HepG2 (cell line): ENCODE data around the gene BCAS1. TPM values are rescaled to one million over a fixed set of nuclear protein-coding genes. Genes with fewer than 3 reads are reported as not detected.

Experiments
- AGO1 ChIP-seq: fragments of 200-400 bp; formaldehyde crosslinking; IDR thresholded peaks from 2 replicates; pipeline ENCODE4 v1.6.1; 2017; ENCODE audit warnings: mild to moderate bottlenecking, low read depth, low read length, moderate library complexity; ENCODE audit not compliant: poor library complexity, severe bottlenecking
- FOXA3 ChIP-seq: IDR thresholded peaks from 2 replicates; pipeline ENCODE4 v1.6.1; 2016; ENCODE audit warnings: missing genetic modification reagents, missing compliant biosample characterization
- HES4 ChIP-seq: sonication (generic); formaldehyde crosslinking; IDR thresholded peaks from 2 replicates; pipeline ENCODE4 v1.9.0; 2021; ENCODE audit warnings: mild to moderate bottlenecking, missing genetic modification reagents, borderline replicate concordance
- HINFP ChIP-seq: sonication (generic); formaldehyde crosslinking; IDR thresholded peaks from 2 replicates; pipeline ENCODE4 v1.4.0; 2020; ENCODE audit warnings: low read depth, mild to moderate bottlenecking, missing genetic modification reagents
- HOXA9 ChIP-seq: sonication (generic); formaldehyde crosslinking; IDR thresholded peaks from 2 replicates; pipeline ENCODE4 v1.8.1; 2022; ENCODE audit warnings: missing genetic modification reagents, mild to moderate bottlenecking, moderate library complexity, borderline replicate concordance
- IRF2 ChIP-seq: IDR thresholded peaks from 2 replicates; pipeline ENCODE4 v1.6.1; 2018; ENCODE audit warnings: missing genetic modification reagents, missing compliant biosample characterization
- MED1 ChIP-seq: sonication (generic); formaldehyde crosslinking; IDR thresholded peaks from 2 replicates; pipeline ENCODE4 v1.4.0; 2020; ENCODE audit warnings: missing genetic modification reagents
- MTA3 ChIP-seq: sonication (generic); formaldehyde crosslinking; IDR thresholded peaks from 2 replicates; pipeline ENCODE4 v1.4.0; 2020; ENCODE audit warnings: missing genetic modification reagents
- MXI1 ChIP-seq: IDR thresholded peaks from 3 replicates; pipeline ENCODE4 v1.6.1; 2012; ENCODE audit warnings: low read depth, low read length, inconsistent platforms, borderline replicate concordance
- NRL ChIP-seq: sonication (generic); formaldehyde crosslinking; IDR thresholded peaks from 2 replicates; pipeline ENCODE4 v1.5.0; 2020; ENCODE audit warnings: missing genetic modification reagents, mild to moderate bottlenecking, moderate library complexity, borderline replicate concordance
- PAWR ChIP-seq: sonication (generic); formaldehyde crosslinking; IDR thresholded peaks from 2 replicates; pipeline ENCODE4 v1.4.0; 2020; ENCODE audit warnings: missing genetic modification reagents, mild to moderate bottlenecking, borderline replicate concordance
- RARG ChIP-seq: sonication (generic); formaldehyde crosslinking; IDR thresholded peaks from 2 replicates; pipeline ENCODE4 v1.4.0; 2020; ENCODE audit warnings: low read depth, mild to moderate bottlenecking, missing genetic modification reagents
- SCMH1 ChIP-seq: sonication (generic); formaldehyde crosslinking; IDR thresholded peaks from 2 replicates; pipeline ENCODE4 v1.9.0; 2021; ENCODE audit warnings: missing genetic modification reagents, mild to moderate bottlenecking, borderline replicate concordance
- SKI ChIP-seq: fragments of 450-650 bp; IDR thresholded peaks from one replicate; pipeline ENCODE4 v1.6.1; 2018; ENCODE audit warnings: mild to moderate bottlenecking; ENCODE audit not compliant: partially characterized antibody
- SNAI1 ChIP-seq: sonication (generic); formaldehyde crosslinking; IDR thresholded peaks from 2 replicates; pipeline ENCODE4 v1.5.0; 2020; ENCODE audit warnings: mild to moderate bottlenecking, missing genetic modification reagents, borderline replicate concordance
- TBX2 ChIP-seq: sonication (generic); formaldehyde crosslinking; IDR thresholded peaks from 2 replicates; pipeline ENCODE4 v1.5.0; 2020; ENCODE audit warnings: missing genetic modification reagents, mild to moderate bottlenecking, borderline replicate concordance
- ZBTB39 ChIP-seq: sonication (generic); formaldehyde crosslinking; IDR thresholded peaks from 2 replicates; pipeline ENCODE4 v1.5.0; 2020; ENCODE audit warnings: missing genetic modification reagents
- ZNF256 ChIP-seq: sonication (generic); formaldehyde crosslinking; conservative IDR thresholded peaks from 2 replicates; pipeline ENCODE4 v1.4.0; 2020; ENCODE audit warnings: missing genetic modification reagents
- ZNF326 ChIP-seq: sonication (generic); formaldehyde crosslinking; IDR thresholded peaks from 2 replicates; pipeline ENCODE4 v1.4.0; 2020; ENCODE audit warnings: missing genetic modification reagents, borderline replicate concordance
- ZNF468 ChIP-seq: sonication (generic); formaldehyde crosslinking; IDR thresholded peaks from 2 replicates; pipeline ENCODE4 v1.8.0; 2022; ENCODE audit warnings: mild to moderate bottlenecking, moderate library complexity, missing genetic modification reagents
- ZNF691 ChIP-seq: sonication (generic); formaldehyde crosslinking; IDR thresholded peaks from 2 replicates; pipeline ENCODE4 v1.4.0; 2020; ENCODE audit warnings: missing genetic modification reagents, low read depth, mild to moderate bottlenecking, borderline replicate concordance
- ZNF792 ChIP-seq: IDR thresholded peaks from 2 replicates; pipeline ENCODE4 v1.6.1; 2016
- ZNF878 ChIP-seq: sonication (generic); formaldehyde crosslinking; IDR thresholded peaks from 2 replicates; pipeline ENCODE4 v1.8.1; 2023; ENCODE audit warnings: mild to moderate bottlenecking, missing genetic modification reagents, moderate library complexity
- ZSCAN21 ChIP-seq: sonication (generic); formaldehyde crosslinking; IDR thresholded peaks from 2 replicates; pipeline ENCODE4 v1.8.0; 2022; ENCODE audit warnings: mild to moderate bottlenecking, missing genetic modification reagents, moderate library complexity, borderline replicate concordance
- polyA plus RNA-seq, 8 experiments: library from polyadenylated mRNA; depleted of rRNA in 3 of 8; stranded (reverse) in 7 of 8; unstranded in 1 of 8; fragments of >200 nt; fragmentation: Illumina TruSeq in 4 of 8; extraction: Trizol in 4 of 8; gene quantifications; 2 replicates each; pipeline versions ENCODE4 v1.2.1 to v1.2.3, GENCODE V29; 2011 to 2016; ENCODE audit warnings: low read depth in 4 of 8, missing spikeins in 1 of 8, mixed read lengths in 1 of 8; ENCODE audit not compliant: insufficient read depth in 1 of 8
- total RNA-seq, 5 experiments: library from RNA; depleted of rRNA; stranded (reverse); fragments of >200 nt; fragmentation: Illumina TruSeq; extraction: Trizol; gene quantifications; 2 replicates each; pipeline ENCODE4 v1.2.3, GENCODE V29; 2016; ENCODE audit warnings: low read depth in 1 of 5

Gene BCAS1
- total and polyA plus RNA-seq, 2 of the 13 experiments (the other 11 are each of a cell fraction or from before 2014, with no cell fraction given) = 0.55 to 0.91 TPM

GRCh38 chr20:54103762-54104600 is 33.6 kb upstream of the BCAS1 start (continued):
- peak; percentile 59; the same call in 1 of the 2 replicates for TF ChIP-seq HINFP (CRISPR knock-in tag)
- peak; percentile 100 for TF ChIP-seq MED1
- TF ChIP-seq ZNF468 (CRISPR knock-in tag) = no peak
- TF ChIP-seq ZNF691 = peak; percentile 86; the same call in 1 of the 2 replicates
- TF ChIP-seq SKI = peak; percentile 99
- peak; percentile 97 for TF ChIP-seq FOXA3 (CRISPR knock-in tag)
- no peak for TF ChIP-seq ZNF326 (CRISPR knock-in tag)
- peak; percentile 99 for TF ChIP-seq IRF2 (CRISPR knock-in tag)
- TF ChIP-seq HES4 (CRISPR knock-in tag) = no peak
- TF ChIP-seq ZBTB39 (CRISPR knock-in tag) = no peak
- peak; percentile 91; the same call in 2 of the 3 replicates for TF ChIP-seq MXI1
- TF ChIP-seq ZSCAN21 = peak; percentile 81
- no peak for TF ChIP-seq MTA3
- 0 out of 2 replicates have a peak, but pooled peaks have one; percentile 8 for TF ChIP-seq RARG (CRISPR knock-in tag)
- no peak for TF ChIP-seq SCMH1
- peak; percentile 99 for TF ChIP-seq TBX2 (CRISPR knock-in tag)
- no peak for TF ChIP-seq ZNF256 (CRISPR knock-in tag)
- peak; percentile 63; the same call in 1 of the 2 replicates for TF ChIP-seq SNAI1
- TF ChIP-seq NRL (CRISPR knock-in tag) = no peak
- no peak for TF ChIP-seq AGO1
- peak; percentile 85; the same call in 1 of the 2 replicates for TF ChIP-seq HOXA9 (CRISPR knock-in tag)
- TF ChIP-seq ZNF878 (CRISPR knock-in tag) = 0 out of 2 replicates have a peak, but pooled peaks have one; percentile 83
- TF ChIP-seq ZNF792 (CRISPR knock-in tag) = peak; percentile 97
- no peak for TF ChIP-seq PAWR (CRISPR knock-in tag)
